NCI-H1092 (cell line): ENCODE data around the gene GNE.
"Not testable (repeated sequence)": the region's sequence is repeated elsewhere in the genome, so short reads cannot be mapped to it uniquely, and the experiment has no call there.

Experiments used
- DNase-seq: peaks from one replicate; lab custom pipeline; 2025; lab: John Stamatoyannopoulos, UW

The GNE gene

GRCh38 chr9:36264896-36265295 lies 6.6 kb upstream of the GNE start:
- no peak for DNase-seq

- peak; percentile 7 for DNase-seq
Observed at GRCh38 chr9:36263683-36264082, 5.4 kb upstream of the GNE start.

GRCh38 chr9:36258996-36259533 lies 817 bp upstream of the GNE start:
- DNase-seq, result no peak

GRCh38 chr9:36251428-36251827 lies 6.8 kb downstream of the GNE start:
- no peak for DNase-seq

- no peak for DNase-seq
Observed at GRCh38 chr9:36250079-36250478, 8.2 kb downstream of the GNE start.

GRCh38 chr9:36249189-36249588 lies 9.1 kb downstream of the GNE start:
- no peak for DNase-seq

- peak; percentile 14 for DNase-seq
Observed at GRCh38 chr9:36248061-36248460, 10.2 kb downstream of the GNE start.

GRCh38 chr9:36247356-36247755 lies 10.9 kb downstream of the GNE start:
- DNase-seq, result no peak

- no peak for DNase-seq
Observed at GRCh38 chr9:36245906-36246305, 12.3 kb downstream of the GNE start.

- DNase-seq, result not testable (repeated sequence)
Observed at GRCh38 chr9:36239675-36240074, 18.6 kb downstream of the GNE start.

GRCh38 chr9:36239205-36239604 lies 19.0 kb downstream of the GNE start:
- DNase-seq, result not testable (repeated sequence)

GRCh38 chr9:36237230-36237629 lies 21.0 kb downstream of the GNE start:
- no peak for DNase-seq

GRCh38 chr9:36222449-36222848 lies 35.8 kb downstream of the GNE start:
- DNase-seq, result no peak

- no peak for DNase-seq
Observed at GRCh38 chr9:36221667-36222066, 36.6 kb downstream of the GNE start.

GRCh38 chr9:36218411-36218901 lies 39.8 kb downstream of the GNE start:
- DNase-seq, result no peak

- DNase-seq, result no peak
Observed at GRCh38 chr9:36218011-36218410, 40.2 kb downstream of the GNE start.

GRCh38 chr9:36217256-36217968 lies 40.8 kb downstream of the GNE start:
- no peak for DNase-seq

- no peak for DNase-seq
Observed at GRCh38 chr9:36214571-36214970, 43.7 kb downstream of the GNE start.

- no peak for DNase-seq
Observed at GRCh38 chr9:36213989-36214388, 44.3 kb downstream of the GNE start.

- DNase-seq, result no peak
Observed at GRCh38 chr9:36213387-36213786, 44.9 kb downstream of the GNE start.

GRCh38 chr9:36211510-36211909 lies 46.7 kb downstream of the GNE start:
- DNase-seq, result no peak

- DNase-seq, result no peak
Observed at GRCh38 chr9:36210722-36211121, 47.5 kb downstream of the GNE start.

- no peak for DNase-seq
Observed at GRCh38 chr9:36208521-36209253, 49.6 kb downstream of the GNE start.
